Suprapubic skin (tissue), 4 donors: Measurements from ENCODE around the gene MYO10. TPM values are rescaled to one million over a fixed set of nuclear protein-coding genes. Genes with fewer than 3 reads are reported as not detected.

Experiments
- DNase-seq, 2 donors: peaks; one replicate each; pipeline ENCODE4 v3.0.0-alpha.2; 2019; ENCODE audit warnings: low spot score in 2 of 2
- H3K27ac ChIP-seq: fragments of 200-600 bp; sonication (generic); one replicate; pipeline ENCODE4 v1.5.1; 2019
- H3K27me3 ChIP-seq: fragments of 200-600 bp; sonication (generic); one replicate; pipeline ENCODE4 v1.5.1; 2019
- H3K36me3 ChIP-seq: fragments of 200-600 bp; sonication (generic); one replicate; pipeline ENCODE4 v1.5.1; 2019
- H3K4me1 ChIP-seq: fragments of 200-600 bp; sonication (generic); one replicate; pipeline ENCODE4 v1.5.1; 2019
- H3K4me3 ChIP-seq: fragments of 200-600 bp; sonication (generic); one replicate; pipeline ENCODE4 v1.5.1; 2019; ENCODE audit warnings: mild to moderate bottlenecking
- H3K9me3 ChIP-seq: fragments of 200-600 bp; sonication (generic); one replicate; pipeline ENCODE4 v1.5.1; 2019
- EP300 ChIP-seq: sonication (generic); formaldehyde crosslinking; IDR thresholded peaks from one replicate; pipeline ENCODE4 v1.6.1; 2017; ENCODE audit warnings: antibody characterized with exemption
- POLR2A ChIP-seq, 2 donors: fragments of 450-650 bp; IDR thresholded peaks; one replicate each; pipeline ENCODE4 v1.6.1; 2017; ENCODE audit warnings: antibody characterized with exemption in 2 of 2, mild to moderate bottlenecking in 2 of 2, moderate library complexity in 2 of 2
- POLR2AphosphoS5 ChIP-seq, 3 donors: sonication (generic); formaldehyde crosslinking; IDR thresholded peaks; one replicate each; pipeline ENCODE4 v1.6.1; 2017; ENCODE audit warnings: antibody characterized with exemption in 3 of 3
- WGBS: methylation state at CpG from one replicate; pipeline ENCODE4 v1.1.5; 2018; 5-methylcytosine and 5-hydroxymethylcytosine counted together
- total RNA-seq, 4 donors: library from RNA; depleted of rRNA; stranded (reverse); fragments of >200 nt; gene quantifications; one replicate each; pipeline ENCODE4 v1.1.0, GENCODE V29; 2016
- TF ChIP-seq, protein P1 (sequence below), 2 donors: fragments of 200-600 bp in 1 of 2; fragments of 450-650 bp in 1 of 2; sonication (generic) in 1 of 2; IDR thresholded peaks; one replicate each; pipeline ENCODE4 v1.5.1; 2016 to 2019; ENCODE audit warnings: antibody characterized with exemption in 2 of 2, mild to moderate bottlenecking in 1 of 2, moderate library complexity in 1 of 2

The MYO10 gene
- total RNA-seq, 4 donors from 2014 or later, result 37.7 to 109 (median 64.6) TPM

DNA sequence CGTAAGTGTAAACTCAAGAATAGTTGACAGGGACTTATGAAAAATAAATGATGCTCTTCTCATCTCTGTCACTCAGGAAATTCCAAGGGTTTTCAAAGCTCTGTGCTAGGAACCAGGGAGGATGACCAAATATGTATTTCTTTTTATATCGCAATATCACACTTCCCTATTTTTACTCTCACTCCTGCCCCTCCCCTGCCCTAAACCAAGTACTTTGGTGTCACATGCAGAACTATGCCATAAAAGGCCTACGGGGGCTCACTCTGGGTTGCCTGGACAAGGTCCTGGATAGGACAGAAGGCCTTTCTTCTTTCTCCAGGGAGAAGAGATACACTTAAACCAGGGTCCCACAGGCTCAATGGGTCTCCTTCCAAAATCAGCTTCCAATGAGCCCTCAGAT, 311.0 kb downstream of the MYO10 start:
- TF ChIP-seq POLR2A (IDR thresholded peaks at IDR 0.05) (no peak), POLR2AphosphoS5 (IDR thresholded peaks at IDR 0.05) (no peak), EP300 (no peak)
- TF ChIP-seq, protein P1, sequence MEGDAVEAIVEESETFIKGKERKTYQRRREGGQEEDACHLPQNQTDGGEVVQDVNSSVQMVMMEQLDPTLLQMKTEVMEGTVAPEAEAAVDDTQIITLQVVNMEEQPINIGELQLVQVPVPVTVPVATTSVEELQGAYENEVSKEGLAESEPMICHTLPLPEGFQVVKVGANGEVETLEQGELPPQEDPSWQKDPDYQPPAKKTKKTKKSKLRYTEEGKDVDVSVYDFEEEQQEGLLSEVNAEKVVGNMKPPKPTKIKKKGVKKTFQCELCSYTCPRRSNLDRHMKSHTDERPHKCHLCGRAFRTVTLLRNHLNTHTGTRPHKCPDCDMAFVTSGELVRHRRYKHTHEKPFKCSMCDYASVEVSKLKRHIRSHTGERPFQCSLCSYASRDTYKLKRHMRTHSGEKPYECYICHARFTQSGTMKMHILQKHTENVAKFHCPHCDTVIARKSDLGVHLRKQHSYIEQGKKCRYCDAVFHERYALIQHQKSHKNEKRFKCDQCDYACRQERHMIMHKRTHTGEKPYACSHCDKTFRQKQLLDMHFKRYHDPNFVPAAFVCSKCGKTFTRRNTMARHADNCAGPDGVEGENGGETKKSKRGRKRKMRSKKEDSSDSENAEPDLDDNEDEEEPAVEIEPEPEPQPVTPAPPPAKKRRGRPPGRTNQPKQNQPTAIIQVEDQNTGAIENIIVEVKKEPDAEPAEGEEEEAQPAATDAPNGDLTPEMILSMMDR (IDR thresholded peaks at IDR 0.05), result no peak
- WGBS, result 61% methylated on average over 3 of the region's 3 CpGs
- Histone ChIP-seq H3K27ac (no peak overlapping the region), H3K27me3 (no peaks in the 10 kb centered on the region), H3K4me3 (no peak overlapping the region), H3K9me3 (no peaks in the 10 kb centered on the region), H3K36me3 (no peaks in the 10 kb centered on the region), H3K4me1 (peaks cover 8% of the 10 kb centered on the region)
- DNase-seq, result no peak

DNA sequence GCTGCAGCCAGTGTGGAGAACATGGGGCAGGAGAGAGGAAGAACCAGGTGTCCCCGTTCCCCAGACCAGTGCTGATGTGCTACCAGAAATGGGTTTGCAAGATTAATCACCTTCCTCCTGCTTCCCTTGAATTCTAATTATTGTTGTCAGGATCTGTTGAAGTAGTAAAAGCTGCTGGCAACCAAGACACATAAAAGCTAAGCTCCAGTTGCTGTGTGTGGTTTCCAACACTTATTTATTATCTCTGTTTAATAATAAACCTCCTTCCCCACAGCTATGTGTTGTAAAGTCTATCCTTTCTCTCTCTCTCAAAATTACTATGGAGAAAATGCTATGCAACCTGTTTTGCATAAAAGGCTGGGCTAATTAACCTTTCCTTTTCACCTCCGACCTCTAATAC, 317.0 kb downstream of the MYO10 start:
- Histone ChIP-seq H3K36me3 (no peaks in the 10 kb centered on the region), H3K27me3 (no peaks in the 10 kb centered on the region), H3K9me3 (no peaks in the 10 kb centered on the region), H3K4me3 (no peak overlapping the region), H3K4me1 (peaks cover 25% of the 10 kb centered on the region), H3K27ac (no peak overlapping the region)
- WGBS, result 66% methylated on average over 2 of the region's 2 CpGs
- no peak for DNase-seq
- no peak for TF ChIP-seq POLR2A (IDR thresholded peaks at IDR 0.05)
- no peak for TF ChIP-seq EP300
- TF ChIP-seq POLR2AphosphoS5 (IDR thresholded peaks at IDR 0.05), result no peak
- TF ChIP-seq, protein P1 (IDR thresholded peaks at IDR 0.05), result no peak

DNA sequence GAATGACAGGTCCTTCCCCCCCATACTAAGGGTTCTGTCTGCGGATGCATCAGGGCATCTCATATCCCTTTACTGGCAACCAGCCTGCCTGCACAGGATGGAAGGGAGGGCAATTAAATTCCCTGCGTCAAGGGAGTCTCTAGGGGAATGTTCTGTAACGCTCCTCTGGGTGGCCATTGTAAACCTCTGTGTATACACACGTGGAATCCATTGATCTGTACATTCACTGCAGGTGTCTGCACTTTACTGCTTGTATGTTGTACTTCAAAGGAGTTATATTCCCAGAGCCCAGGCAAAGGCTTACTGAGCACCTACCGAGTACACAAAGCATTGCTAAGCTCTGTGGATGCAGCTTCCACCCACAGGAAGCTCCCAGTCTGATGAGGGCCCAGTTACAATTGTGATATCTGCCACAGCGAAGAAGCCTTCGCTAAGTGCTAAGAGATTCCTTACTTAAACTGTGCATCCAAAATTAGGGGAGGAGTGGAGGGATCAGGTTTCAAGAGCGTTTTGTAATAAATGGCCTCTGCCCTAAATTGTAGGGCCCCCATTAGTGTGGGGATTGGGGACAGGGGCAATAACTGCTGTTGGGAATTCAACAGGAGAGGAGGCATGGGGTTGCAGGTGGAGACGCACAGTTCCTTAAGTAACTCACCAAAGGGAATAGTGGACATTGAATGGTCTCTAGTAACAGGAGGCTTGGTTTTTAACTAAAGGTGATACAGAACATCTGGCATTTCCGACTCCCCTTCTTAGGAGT, 317.8 kb downstream of the MYO10 start:
- TF ChIP-seq, protein P1 (IDR thresholded peaks at IDR 0.05), result no peak
- TF ChIP-seq POLR2A (IDR thresholded peaks at IDR 0.05), result no peak
- TF ChIP-seq POLR2AphosphoS5 (IDR thresholded peaks at IDR 0.05), result no peak
- TF ChIP-seq EP300, result no peak
- WGBS, result 90% methylated on average over 9 of the region's 10 CpGs
- no peaks in the 10 kb centered on the region for H3K9me3 ChIP-seq
- no peak overlapping the region for H3K4me3 ChIP-seq
- H3K36me3 ChIP-seq, result no peaks in the 10 kb centered on the region
- no peaks in the 10 kb centered on the region for H3K27me3 ChIP-seq
- no peak for DNase-seq
- no peak overlapping the region for H3K27ac ChIP-seq
- H3K4me1 ChIP-seq, result peaks cover 25% of the 10 kb centered on the region

DNA sequence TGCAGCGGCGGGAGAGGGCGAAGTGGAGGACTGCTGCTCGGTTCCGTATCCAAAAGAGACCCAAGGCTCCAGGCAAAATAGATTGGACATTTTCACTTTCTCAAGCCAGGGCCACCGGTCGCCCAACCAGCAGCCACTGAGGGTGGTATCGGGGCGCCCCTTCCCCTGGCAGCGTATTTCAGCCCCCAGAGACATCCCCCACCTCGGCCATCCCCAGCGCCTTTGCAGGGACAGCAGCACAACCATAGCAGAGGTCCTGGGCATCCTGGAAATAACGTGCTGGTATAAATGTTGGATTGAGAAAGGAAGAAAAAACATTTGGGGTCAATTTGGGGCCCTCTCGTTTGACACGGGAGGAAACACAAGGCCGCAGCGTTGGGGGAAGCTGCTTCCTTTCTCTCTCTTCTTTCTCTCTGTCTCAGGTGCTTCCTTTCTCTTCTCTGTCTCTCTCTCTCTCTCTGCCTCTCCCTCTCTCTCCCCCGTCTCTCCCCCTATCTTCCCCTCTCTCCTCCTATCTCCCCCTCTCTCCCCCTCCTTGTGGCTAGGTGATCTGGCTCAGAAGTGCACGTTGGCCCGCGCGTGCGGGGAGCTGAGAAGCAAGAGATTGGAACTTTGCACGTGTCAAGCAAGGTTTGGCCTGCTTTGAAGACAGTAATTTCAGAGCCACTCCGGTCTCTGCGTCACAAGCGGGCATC, 318.7 kb downstream of the MYO10 start:
- Histone ChIP-seq H3K27me3 (no peaks in the 10 kb centered on the region), H3K9me3 (no peaks in the 10 kb centered on the region), H3K36me3 (no peaks in the 10 kb centered on the region), H3K4me1 (peaks cover 25% of the 10 kb centered on the region), H3K27ac (peak overlapping the region; percentile 77), H3K4me3 (peak overlapping the region; percentile 92)
- no peak for DNase-seq
- TF ChIP-seq EP300 (no peak), POLR2AphosphoS5 (IDR thresholded peaks at IDR 0.05) (no peak), POLR2A (IDR thresholded peaks at IDR 0.05) (no peak)
- TF ChIP-seq, protein P1 (IDR thresholded peaks at IDR 0.05), result no peak
- 47% methylated on average over 21 of the region's 27 CpGs for WGBS
